HEK293 (cell line): ENCODE results near the gene LSMEM2.

Experiments used
- CTCF ChIP-seq: fragments of 450-650 bp; formaldehyde crosslinking; IDR thresholded peaks from 2 replicates; pipeline ENCODE4 v1.5.1; 2016; ENCODE audit warnings: missing biosample characterization, missing genetic modification characterization
- ELK4 ChIP-seq: IDR thresholded peaks from 2 replicates; pipeline ENCODE4 v1.6.1; 2011; ENCODE audit warnings: mild to moderate bottlenecking, low read depth, low read length, borderline replicate concordance
- REST ChIP-seq: fragments of 450-650 bp; formaldehyde crosslinking; IDR thresholded peaks from 2 replicates; pipeline ENCODE4 v1.5.1; 2016; ENCODE audit warnings: missing biosample characterization, missing genetic modification characterization
- SP3 ChIP-seq: fragments of 450-650 bp; formaldehyde crosslinking; IDR thresholded peaks from 2 replicates; pipeline ENCODE4 v1.5.1; 2016; ENCODE audit warnings: missing biosample characterization, missing genetic modification characterization
- TCF7L2 ChIP-seq: IDR thresholded peaks from 2 replicates; pipeline ENCODE4 v1.6.1; 2011; ENCODE audit warnings: low read depth, mild to moderate bottlenecking, inconsistent platforms, low read length, moderate library complexity, borderline replicate concordance
- YY1 ChIP-seq: fragments of 450-650 bp; formaldehyde crosslinking; IDR thresholded peaks from 2 replicates; pipeline ENCODE4 v1.5.1; 2018; ENCODE audit warnings: missing biosample characterization, missing genetic modification characterization
- ZBTB8A ChIP-seq: fragments of 450-650 bp; formaldehyde crosslinking; IDR thresholded peaks from 2 replicates; pipeline ENCODE4 v1.5.1; 2016; ENCODE audit warnings: missing biosample characterization, missing genetic modification characterization
- ZFP69B ChIP-seq: fragments of 450-650 bp; formaldehyde crosslinking; IDR thresholded peaks from 2 replicates; pipeline ENCODE4 v1.5.1; 2016; ENCODE audit warnings: missing biosample characterization, missing genetic modification characterization
- ZNF10 ChIP-seq: fragments of 450-650 bp; formaldehyde crosslinking; IDR thresholded peaks from 2 replicates; pipeline ENCODE4 v1.5.1; 2017; ENCODE audit warnings: missing biosample characterization, missing genetic modification characterization
- ZNF184 ChIP-seq: fragments of 450-650 bp; IDR thresholded peaks from 2 replicates; pipeline ENCODE4 v1.5.1; 2018; ENCODE audit warnings: missing biosample characterization, mild to moderate bottlenecking, missing genetic modification characterization
- ZNF513 ChIP-seq: fragments of 450-650 bp; IDR thresholded peaks from 2 replicates; pipeline ENCODE4 v1.5.1; 2018; ENCODE audit warnings: missing biosample characterization, missing genetic modification characterization
- ZNF701 ChIP-seq: fragments of 450-650 bp; formaldehyde crosslinking; IDR thresholded peaks from 2 replicates; pipeline ENCODE4 v1.5.1; 2016; ENCODE audit warnings: missing biosample characterization, missing genetic modification characterization

GRCh38 chr3:50250514-50250913, 28.4 kb upstream of the LSMEM2 start:
- no peak for TF ChIP-seq ZNF184 (tag by site-specific recombination)
- no peak for TF ChIP-seq CTCF (tag by site-specific recombination)
- no peak for TF ChIP-seq REST (tag by site-specific recombination)
- no peak for TF ChIP-seq TCF7L2
- TF ChIP-seq ZNF513 (tag by site-specific recombination): no peak
- no peak for TF ChIP-seq ELK4
- TF ChIP-seq YY1 (tag by site-specific recombination): no peak
- no peak for TF ChIP-seq SP3
- TF ChIP-seq ZBTB8A (tag by site-specific recombination): no peak
- no peak for TF ChIP-seq ZNF701 (tag by site-specific recombination)
- TF ChIP-seq ZFP69B: no peak
- no peak for TF ChIP-seq ZNF10
